HuH-7 (cell line): ENCODE results near the gene SND1.

Experiments used
- DNase-seq: peaks from one replicate; pipeline ENCODE4 v3.0.0; 2011; ENCODE audit warnings: low spot score

SND1 gene

DNA sequence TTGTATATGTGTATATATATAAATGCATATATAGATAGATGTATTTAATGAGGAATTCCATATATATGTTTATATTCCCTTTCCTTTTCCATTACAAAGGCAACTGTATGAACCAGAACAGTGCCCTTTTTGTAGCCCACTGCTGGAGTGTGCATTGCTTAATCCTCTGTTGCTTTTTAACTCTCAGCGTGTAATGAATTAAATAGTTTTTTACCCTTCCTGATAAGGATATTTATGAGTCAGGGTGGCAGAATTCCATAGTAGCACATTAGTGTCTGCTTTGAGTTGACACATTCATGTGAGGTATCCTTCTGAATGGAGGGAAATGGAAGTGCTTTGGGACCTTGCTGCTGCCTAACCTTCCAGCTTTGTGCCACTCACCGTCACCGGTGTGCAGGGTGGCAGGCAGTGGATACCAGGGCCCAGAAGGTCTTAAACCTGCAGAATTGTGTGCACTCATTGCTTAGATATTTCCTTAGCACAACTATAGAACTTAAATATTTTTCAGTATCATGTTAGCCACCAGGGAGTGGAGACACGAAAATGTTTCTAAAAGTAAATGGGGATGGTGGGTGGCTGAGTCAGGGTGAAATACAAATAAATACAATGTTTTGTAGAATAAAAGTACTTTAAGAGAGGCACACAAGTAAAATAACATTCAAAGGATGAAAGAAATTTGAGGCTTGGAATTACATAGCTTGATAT is 117.9 kb downstream of the SND1 start:
- no peak for DNase-seq

DNA sequence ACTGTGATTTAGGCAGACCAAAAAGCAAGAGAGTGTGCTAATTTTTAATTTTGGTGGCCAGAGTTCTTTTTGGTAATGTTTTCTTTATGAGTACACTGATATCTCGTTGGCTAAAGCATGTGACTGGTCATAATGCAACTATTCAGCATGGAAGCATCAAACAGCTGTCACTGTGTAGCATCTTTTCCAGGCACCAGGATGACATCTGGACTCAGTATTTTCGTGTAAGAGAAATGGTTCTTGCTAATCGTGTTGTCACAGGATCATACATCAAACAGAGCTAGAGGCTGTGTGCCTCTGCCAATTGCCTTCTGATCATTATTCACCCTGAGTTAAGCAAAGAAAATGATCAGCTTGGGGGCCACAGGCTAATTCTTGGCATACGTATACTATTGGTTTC is 118.9 kb downstream of the SND1 start:
- no peak for DNase-seq

GRCh38 chr7:127771707-127772106 is 119.7 kb downstream of the SND1 start:
- DNase-seq, result no peak

DNA sequence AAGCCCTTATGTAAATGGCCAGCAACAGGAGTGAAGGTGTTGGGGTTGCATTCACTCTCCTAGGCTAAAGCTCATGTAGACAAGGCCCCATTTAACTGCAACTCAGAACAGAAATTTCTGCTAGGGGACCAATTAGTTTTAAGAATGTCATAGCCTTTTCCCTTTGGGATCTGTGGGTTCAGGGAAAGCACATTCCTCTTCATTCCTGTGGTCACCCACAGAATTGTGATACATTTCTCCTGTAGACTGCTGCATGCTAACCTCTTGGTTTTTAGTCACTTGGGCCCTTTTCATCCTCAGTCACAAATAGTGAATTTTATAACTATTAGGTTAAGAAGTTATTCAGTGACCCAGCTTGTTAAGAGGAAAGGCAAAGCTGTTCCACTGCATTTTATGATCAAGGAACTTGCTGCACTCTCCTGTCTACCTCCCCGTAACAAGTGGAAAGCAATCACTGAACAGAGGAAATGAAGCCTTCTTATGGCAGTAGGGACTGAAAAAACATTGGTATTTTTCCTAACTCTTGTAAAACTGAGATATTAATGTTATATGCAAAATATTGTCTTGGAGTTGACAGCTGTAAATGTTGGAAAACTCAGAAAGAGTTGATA is 124.9 kb downstream of the SND1 start:
- DNase-seq, result no peak

DNA sequence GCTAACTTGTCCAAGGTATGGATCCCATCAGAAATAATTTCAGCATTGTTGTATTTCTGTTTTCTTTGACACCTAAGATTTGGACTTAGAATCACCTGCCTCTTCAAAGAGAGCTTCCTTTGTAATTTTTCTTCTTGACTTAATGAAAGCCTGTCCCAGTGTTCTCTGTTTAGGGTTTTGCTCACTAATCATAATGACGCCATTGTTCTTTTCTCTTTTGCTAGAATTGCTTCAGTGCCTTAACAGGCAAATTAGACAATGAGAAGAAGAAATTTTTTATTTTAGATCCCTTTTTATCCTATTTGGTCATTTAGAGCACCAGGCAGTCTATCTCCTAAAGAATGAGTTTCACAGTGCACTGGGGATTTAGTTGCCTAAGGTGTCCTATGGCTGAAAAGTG is 128.5 kb downstream of the SND1 start:
- DNase-seq, result no peak

DNA sequence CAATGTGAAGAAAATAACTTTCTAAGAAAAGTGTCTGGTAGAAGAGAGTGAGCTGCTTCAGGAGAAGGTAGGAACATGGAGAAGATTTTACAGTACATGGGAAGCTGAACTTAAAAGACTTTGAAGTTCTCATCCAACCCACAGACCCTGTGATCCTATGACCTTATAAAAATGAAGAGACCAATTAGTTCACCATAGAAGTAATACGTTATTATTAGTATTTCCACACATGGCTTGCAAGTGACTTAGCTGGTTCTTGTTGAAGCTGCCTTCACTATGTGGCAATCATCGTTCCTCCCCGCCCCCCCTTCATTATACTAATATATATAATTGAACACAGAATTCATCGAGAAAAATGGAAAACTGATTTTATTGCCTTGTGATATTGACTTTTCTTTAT is 129.1 kb downstream of the SND1 start:
- no peak for DNase-seq

DNA sequence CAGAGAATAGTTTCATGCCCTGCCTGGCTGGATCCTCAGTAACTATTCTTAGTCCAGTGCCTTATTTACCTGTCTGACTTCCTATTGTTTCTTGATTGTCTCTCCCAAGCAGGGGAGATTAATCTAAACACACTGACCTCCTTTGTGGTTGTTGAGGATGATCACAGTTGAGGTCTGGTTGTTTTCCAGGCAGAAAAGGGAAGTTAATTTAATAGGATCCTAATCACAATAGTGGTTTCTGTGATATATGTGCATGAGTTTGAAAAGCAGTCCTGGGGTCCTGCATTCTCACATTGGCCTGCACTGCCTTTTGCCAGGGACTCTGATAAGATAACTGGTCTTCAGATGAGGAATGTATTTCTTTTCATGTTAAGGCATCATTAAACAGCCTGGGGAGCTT is 130.1 kb downstream of the SND1 start:
- no peak for DNase-seq

DNA sequence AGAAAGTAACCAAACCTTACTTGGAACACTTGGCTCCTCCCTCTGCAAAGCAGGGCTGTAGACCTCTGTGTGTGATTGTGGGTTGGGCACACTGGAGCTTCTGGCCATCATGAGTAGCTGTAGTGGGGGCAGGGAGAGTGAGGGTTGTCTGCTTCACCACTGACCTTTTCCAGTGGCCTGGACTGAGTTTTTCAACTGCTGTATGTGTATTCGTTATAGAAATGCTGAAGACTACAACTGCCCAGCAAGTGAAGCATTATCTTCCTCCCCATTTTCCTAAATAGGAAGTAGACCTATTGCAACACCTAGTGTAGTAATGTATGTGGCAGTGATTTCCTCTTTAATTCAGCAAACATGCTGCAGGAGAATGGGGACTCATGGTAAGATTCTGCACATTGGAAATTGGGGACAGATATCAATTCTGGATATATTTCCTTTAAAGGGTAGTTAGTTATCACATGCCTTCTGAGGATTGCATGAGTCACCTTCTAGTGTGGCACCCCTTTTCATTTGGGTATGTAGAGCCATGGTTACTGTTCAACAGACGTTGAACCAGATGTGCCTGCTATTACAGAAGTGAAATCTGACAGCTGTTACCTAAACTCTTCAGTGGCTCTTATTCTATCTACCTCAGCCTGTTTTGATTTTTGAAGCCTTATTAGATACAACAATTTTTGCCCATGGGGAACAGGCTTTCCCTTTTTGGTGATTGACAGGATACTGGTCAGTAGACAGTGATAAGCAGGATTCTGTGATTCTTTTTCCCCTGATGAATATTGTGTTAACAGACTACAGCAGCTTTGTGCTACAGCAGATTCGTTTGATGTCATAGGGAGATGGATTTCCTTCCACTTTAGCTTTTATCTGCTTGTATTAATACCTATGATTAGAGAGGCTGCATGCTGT is 130.9 kb downstream of the SND1 start:
- no peak for DNase-seq

DNA sequence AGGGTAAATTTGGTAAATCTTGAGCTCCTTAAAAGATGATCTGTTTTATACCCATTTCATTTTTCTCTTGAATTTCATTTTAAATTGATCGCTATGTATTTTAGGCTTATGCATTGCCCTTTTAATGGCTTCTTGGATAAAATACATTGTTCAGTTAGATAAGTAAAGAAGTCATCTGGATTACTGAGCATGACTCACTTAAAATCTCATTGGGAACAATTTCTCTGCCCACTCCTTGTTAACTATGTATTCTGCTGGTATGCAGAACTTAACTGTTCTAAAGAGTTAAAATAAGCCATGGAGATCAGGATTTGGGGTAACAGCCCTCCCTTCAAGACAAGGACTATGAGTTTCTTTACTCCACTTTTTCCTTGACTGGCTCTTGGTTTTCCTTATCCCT is 134.2 kb downstream of the SND1 start:
- no peak for DNase-seq

- DNase-seq, result no peak
Measured at GRCh38 chr7:127789031-127789430, 137.0 kb downstream of the SND1 start.

GRCh38 chr7:127791446-127792189 is 139.6 kb downstream of the SND1 start:
- no peak for DNase-seq

- peak; percentile 20 for DNase-seq
Measured at GRCh38 chr7:127792528-127793342, 140.7 kb downstream of the SND1 start.

DNA sequence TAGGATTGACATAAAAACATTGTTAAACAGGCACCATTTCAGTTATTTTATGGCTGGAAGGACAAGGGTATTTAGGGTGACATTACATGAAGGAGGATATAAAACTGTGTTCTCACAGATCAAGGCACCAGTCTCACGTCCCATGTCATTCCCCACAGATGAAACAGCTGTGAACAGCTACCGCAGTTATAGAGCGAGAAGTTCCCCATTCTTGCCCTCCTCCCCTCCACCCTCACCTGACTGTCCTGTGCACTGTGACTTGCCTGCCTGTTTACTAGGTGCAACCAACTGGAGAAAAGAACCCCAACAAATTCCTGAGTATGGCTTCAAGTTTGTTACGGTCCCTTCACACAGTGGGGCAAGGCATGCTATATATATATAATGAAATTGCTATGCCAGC is 141.6 kb downstream of the SND1 start:
- no peak for DNase-seq

DNA sequence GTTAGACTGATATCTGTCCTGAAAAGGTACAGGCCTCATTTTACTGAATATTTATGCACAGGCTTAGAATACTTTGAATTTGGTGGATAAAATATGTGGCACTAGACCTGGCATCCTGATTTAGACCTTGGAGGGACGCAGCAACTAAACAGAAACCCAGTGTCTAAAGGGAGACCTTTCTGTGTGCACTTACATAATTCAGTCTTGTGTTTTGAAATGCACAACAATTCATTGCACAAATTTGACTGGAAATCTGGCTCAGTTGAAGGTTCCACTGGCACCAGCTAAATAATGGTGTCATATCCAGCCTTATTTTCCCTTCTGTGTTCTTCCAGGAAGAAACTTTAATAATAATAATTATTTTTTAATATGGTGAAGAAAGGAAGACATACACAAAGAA is 142.1 kb downstream of the SND1 start:
- no peak for DNase-seq

GRCh38 chr7:127794551-127794950 is 142.6 kb downstream of the SND1 start:
- no peak for DNase-seq

DNA sequence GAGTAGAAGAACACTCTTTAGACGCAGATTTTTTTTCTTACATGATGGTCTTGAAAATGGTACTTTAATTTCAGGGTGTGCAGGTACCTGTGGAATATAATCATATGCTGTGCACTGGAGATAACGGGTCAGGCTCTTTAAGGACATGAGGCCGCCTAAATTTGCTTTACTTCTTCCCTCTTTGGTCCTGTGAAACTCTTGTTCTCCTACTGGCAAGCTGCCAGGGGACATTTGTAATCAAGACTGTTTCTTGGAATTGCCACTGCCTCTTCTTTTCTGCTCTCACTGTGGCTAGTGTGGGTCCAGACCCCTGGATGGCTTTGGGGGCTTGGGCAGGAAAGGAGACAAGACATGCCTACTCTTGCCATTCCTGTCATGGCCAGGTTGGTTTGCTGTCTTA is 146.0 kb downstream of the SND1 start:
- no peak for DNase-seq

DNA sequence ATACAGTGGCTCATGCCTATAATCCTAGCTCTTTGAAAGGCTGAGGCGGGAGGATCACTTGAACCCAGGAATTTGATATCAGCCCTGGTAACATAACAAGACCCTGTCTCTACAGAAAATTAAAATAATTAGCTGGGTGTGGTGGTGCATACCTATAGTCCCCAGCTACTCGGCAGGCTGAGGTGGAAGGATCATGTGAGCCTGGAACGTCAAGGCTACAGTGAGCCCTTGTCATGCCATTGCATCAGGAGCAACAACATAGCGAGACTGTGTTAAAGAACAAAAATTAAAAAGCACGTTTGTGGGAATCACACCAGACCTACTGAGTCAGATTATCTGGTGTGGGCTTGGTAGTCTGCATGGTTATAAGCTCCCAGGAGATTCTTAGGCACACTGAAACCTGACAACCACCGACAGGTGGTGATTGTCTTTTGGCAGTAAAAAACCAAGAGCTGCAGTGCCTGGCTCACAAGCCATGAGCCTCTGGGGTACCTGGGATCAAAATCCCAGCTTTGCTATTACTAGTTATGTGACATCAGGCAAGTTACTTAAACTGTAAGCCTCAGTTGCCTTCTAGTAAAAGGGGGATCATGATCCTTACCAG is 146.9 kb downstream of the SND1 start:
- no peak for DNase-seq

DNA sequence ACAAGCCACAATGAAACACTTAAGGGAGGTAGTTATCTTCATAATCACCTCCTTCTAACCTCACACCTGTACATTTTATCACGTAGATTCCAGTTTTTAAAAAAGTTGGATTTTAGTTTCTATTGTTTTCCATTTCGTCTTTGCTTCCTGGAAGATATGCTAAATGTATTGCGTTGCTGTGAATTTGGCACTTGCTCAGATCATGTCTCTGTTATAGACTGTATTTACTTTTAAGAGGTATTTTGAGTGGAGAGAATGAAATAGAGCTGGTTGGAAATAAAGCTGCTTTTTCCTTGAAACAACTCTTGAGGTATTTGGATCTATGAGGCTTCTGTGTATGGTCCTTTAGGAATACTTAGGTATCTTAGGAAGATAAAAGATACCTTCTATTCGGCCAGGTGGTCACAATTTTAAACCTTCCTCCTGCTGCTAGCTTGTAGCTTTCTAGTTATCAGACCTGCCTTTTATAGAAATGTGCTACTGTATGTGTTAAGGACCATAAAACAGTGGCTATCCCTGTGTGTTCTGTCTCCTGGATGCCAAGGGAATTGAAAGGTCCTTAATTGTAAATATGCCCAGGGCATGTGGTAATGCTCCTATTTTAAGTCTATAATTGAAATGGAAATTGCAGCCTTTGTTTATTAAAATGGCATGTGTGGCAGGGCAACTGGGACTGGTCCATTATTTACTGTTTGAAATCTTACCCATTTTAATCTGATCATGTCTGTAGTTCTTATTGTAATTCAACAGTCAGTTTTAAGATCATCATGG is 147.7 kb downstream of the SND1 start:
- DNase-seq, result no peak

GRCh38 chr7:127802845-127803244 is 150.9 kb downstream of the SND1 start:
- no peak for DNase-seq

- DNase-seq, result no peak
Measured at GRCh38 chr7:127803626-127804025, 151.6 kb downstream of the SND1 start.
